Stomach (tissue), 4 donors: ENCODE data around the gene FDCSP.

ENCODE experiments used
- CTCF ChIP-seq, 7 experiments: fragments of 450-650 bp in 4 of 7; fragments of 200-600 bp in 3 of 7; sonication (generic) in 3 of 7; IDR thresholded peaks; one replicate each; pipeline ENCODE4 v1.5.1; 2016 to 2019; ENCODE audit warnings: antibody characterized with exemption in 7 of 7, control low read depth in 2 of 7, mild to moderate bottlenecking in 1 of 7
- POLR2A ChIP-seq, 4 donors: fragments of 450-650 bp; IDR thresholded peaks; one replicate each; pipeline ENCODE4 v1.6.1; 2016; ENCODE audit warnings: antibody characterized with exemption in 4 of 4, control low read depth in 2 of 4, mild to moderate bottlenecking in 1 of 4, moderate library complexity in 1 of 4

- TF ChIP-seq CTCF (IDR thresholded peaks at IDR 0.05): no peak
- TF ChIP-seq POLR2A (IDR thresholded peaks at IDR 0.05): no peak
These were observed 44.1 kb upstream of the FDCSP start for GRCh38 chr4:70181864-70182263.
